Stomach (tissue), 9 donors: ENCODE data around the gene MYH6. TPM values are rescaled to one million over a fixed set of nuclear protein-coding genes. Genes with fewer than 3 reads are reported as not detected.

ENCODE experiments used
- DNase-seq, 2 donors: peaks; one replicate each; pipeline versions ENCODE4 v3.0.0 to v3.0.0-alpha.2; 2013 to 2019
- H3K27ac ChIP-seq, 5 donors: fragments of 200-600 bp in 4 of 5; sonication (generic) in 4 of 5; one replicate each; pipeline ENCODE4 v1.5.1; 2013 to 2019; ENCODE audit warnings: mild to moderate bottlenecking in 1 of 5, moderate library complexity in 1 of 5
- H3K27me3 ChIP-seq, 3 donors: fragments of 200-600 bp; sonication (generic); one replicate each; pipeline ENCODE4 v1.5.1; 2017 to 2019; ENCODE audit warnings: mixed run types in 1 of 3
- H3K36me3 ChIP-seq, 4 donors: fragments of 200-600 bp; sonication (generic); 1 replicate in 3 of 4; 2 replicates in 1 of 4; pipeline ENCODE4 v1.5.1; 2016 to 2019
- H3K4me1 ChIP-seq, 4 donors: fragments of 200-600 bp; sonication (generic); one replicate each; pipeline ENCODE4 v1.5.1; 2016 to 2019
- H3K4me3 ChIP-seq, 4 donors: fragments of 200-600 bp; sonication (generic) in 3 of 4; one replicate each; pipeline ENCODE4 v1.5.1; 2016 to 2019; ENCODE audit warnings: mild to moderate bottlenecking in 1 of 4
- H3K9me3 ChIP-seq, 4 donors: fragments of 200-600 bp; sonication (generic); one replicate each; pipeline ENCODE4 v1.5.1; 2016 to 2019
- EP300 ChIP-seq: sonication (generic); formaldehyde crosslinking; IDR thresholded peaks from one replicate; pipeline ENCODE4 v1.6.1; 2017; ENCODE audit warnings: antibody characterized with exemption
- POLR2A ChIP-seq, 4 donors: fragments of 450-650 bp; IDR thresholded peaks; one replicate each; pipeline ENCODE4 v1.6.1; 2016; ENCODE audit warnings: antibody characterized with exemption in 4 of 4, control low read depth in 2 of 4, mild to moderate bottlenecking in 1 of 4, moderate library complexity in 1 of 4
- POLR2AphosphoS5 ChIP-seq, 3 donors: sonication (generic); formaldehyde crosslinking; IDR thresholded peaks; one replicate each; pipeline ENCODE4 v1.6.1; 2016; ENCODE audit warnings: antibody characterized with exemption in 3 of 3
- WGBS, 5 donors: extraction: QIAGEN DNeasy Blood & Tissue Kit in 3 of 5; methylation state at CpG; one replicate each; pipeline versions ENCODE4 v1.1.5 to v1.1.7; 2013 to 2018; 5-methylcytosine and 5-hydroxymethylcytosine counted together
- intact Hi-C: fragments of 100-400 bp; cut with DNase I; formaldehyde crosslinking; loops from one replicate; pipeline ENCODE4 v1.15.1; 2023; ENCODE audit warnings: low total_unique reads
- polyA plus RNA-seq, 3 donors: library from polyadenylated mRNA; stranded (reverse); fragments of 200-250 nt; gene quantifications; one replicate each; pipeline ENCODE4 v1.2.3, GENCODE V29; 2013
- total RNA-seq, 5 donors: library from RNA; depleted of rRNA; stranded (reverse); fragments of >200 nt; gene quantifications; one replicate each; pipeline versions ENCODE4 v1.1.0 to v1.2.3, GENCODE V29; 2014 to 2016
- TF ChIP-seq, protein P1 (sequence below), 7 experiments: fragments of 450-650 bp in 4 of 7; fragments of 200-600 bp in 3 of 7; sonication (generic) in 3 of 7; IDR thresholded peaks; one replicate each; pipeline ENCODE4 v1.5.1; 2016 to 2019; ENCODE audit warnings: antibody characterized with exemption in 7 of 7, control low read depth in 2 of 7, mild to moderate bottlenecking in 1 of 7
- donor health status: healthy with polysubstance abuse.
- donor health status: Bipolar disorder and iron deficiency.
- donor health status: healthy.

Gene MYH6
- total and polyA plus RNA-seq, 8 donors: 0.37 to 3.2 (median 0.97) TPM; not detected in 4

DNA sequence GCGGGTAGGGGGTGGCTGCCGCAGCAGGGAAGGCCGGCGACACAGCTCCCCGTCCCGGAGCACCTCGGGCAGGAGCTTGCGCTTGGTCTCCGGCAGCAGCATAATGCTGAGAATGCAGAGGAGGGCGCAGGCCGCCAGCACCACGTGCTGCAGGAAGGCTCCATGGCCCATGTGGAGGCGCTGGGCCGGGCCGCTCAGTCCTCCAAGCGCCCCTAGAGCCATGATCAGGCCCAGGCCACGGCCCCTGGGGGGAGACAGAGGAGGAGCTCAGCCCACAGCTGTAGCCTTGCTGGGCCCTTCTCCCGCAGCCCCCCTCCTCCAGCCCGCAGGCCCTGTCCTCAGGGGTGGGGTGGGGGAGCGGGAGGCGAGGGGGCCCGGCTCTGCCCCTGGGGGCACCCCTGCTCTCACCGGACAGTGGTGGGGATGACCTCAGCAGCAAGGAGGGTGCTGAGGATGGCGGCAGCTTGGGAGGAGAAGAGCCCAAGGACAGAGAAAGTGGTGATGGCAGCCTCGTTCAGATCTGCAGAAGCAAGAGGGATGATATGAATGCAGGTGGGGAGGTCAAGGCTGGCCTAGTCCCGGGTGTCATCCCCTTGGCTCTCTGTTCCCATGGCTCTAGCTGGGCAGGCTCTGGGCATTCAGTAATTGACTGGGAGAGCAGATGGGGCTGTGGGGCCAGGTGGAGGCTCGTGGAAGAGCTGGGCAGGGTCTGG, 61.2 kb downstream of the MYH6 start:
- no peak overlapping the region for H3K4me3 ChIP-seq
- intact Hi-C loops: no loop called here
- H3K4me1 ChIP-seq: peaks cover 3 to 4% (median 4%) of the 10 kb centered on the region in 4 donors
- 72 to 86% (median 76%) methylated on average over 13 to 27 of the region's 27 CpGs for WGBS, 5 donors
- peaks cover 0 to 5% (median 4%) of the 10 kb centered on the region in 3 donors for H3K27me3 ChIP-seq
- no peak for DNase-seq
- TF ChIP-seq, protein P1, sequence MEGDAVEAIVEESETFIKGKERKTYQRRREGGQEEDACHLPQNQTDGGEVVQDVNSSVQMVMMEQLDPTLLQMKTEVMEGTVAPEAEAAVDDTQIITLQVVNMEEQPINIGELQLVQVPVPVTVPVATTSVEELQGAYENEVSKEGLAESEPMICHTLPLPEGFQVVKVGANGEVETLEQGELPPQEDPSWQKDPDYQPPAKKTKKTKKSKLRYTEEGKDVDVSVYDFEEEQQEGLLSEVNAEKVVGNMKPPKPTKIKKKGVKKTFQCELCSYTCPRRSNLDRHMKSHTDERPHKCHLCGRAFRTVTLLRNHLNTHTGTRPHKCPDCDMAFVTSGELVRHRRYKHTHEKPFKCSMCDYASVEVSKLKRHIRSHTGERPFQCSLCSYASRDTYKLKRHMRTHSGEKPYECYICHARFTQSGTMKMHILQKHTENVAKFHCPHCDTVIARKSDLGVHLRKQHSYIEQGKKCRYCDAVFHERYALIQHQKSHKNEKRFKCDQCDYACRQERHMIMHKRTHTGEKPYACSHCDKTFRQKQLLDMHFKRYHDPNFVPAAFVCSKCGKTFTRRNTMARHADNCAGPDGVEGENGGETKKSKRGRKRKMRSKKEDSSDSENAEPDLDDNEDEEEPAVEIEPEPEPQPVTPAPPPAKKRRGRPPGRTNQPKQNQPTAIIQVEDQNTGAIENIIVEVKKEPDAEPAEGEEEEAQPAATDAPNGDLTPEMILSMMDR (IDR thresholded peaks at IDR 0.05): no peak
- TF ChIP-seq POLR2AphosphoS5 (IDR thresholded peaks at IDR 0.05): no peak
- TF ChIP-seq EP300: no peak
- H3K36me3 ChIP-seq: peaks cover 0 to 15% (median 3%) of the 10 kb centered on the region in 4 donors
- H3K9me3 ChIP-seq: no peaks in the 10 kb centered on the region
- H3K27ac ChIP-seq: no peak overlapping the region

DNA sequence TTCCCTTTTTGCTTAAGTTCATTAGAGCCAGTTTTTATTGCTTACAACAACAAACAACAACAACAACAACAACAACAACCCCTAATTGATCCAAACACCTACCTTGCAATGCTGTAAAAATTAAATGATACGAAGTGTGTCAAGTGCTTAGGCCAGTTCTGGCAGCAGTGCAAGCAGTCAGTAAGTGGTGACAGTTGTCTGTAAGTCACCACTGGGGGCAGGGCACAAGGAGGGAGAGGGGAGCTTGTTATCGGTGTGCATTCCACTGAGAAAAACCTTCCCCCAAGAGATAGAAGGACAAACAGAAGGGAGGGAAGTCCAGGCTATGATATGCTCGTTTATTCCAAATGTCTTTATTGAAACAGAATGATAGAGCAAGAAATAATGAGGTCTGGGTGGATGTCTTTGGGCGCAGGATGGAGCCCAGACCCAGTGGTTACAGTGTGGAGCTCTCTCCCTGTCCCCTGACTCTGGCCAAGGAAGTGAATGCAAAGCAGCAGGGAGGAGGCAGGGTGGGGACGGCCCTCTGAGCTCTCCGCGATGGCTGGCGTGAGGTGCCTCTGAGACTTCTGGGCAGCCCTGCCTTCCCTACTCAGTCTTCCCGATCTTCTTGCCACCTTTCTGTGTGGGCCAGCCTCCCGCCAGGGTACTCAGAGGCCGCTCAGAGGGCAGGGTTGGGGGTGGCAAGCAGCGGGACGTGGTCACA, 61.9 kb downstream of the MYH6 start:
- whole genome bisulfite sequencing, 5 donors: 55 to 67% (median 66%) methylated on average over 8 to 13 of the region's 13 CpGs

DNA sequence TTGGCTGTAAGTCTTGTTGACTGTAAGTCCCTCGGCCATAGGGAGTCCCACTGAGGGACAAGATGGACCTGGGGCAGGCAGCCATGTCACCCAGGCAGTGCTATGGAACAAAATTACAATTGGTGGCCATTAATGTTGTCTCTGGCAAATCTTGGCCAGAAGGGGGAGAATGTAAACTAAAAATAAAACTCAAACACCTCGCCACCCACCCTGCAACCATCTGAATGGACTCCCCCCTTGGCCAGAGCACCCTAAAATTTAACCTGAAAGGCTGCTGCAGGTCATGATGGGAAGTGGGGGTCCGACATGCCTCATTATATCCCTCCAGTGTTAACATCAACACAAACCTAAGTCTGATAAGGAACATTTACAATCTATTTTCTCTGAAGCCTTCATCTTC, 63.6 kb downstream of the MYH6 start:
- 47 to 68% (median 55%) methylated on average over 3 of the region's 3 CpGs for WGBS, 5 donors
- peaks cover 0 to 4% (median 0%) of the 10 kb centered on the region in 4 donors for H3K9me3 ChIP-seq
- H3K36me3 ChIP-seq: peaks cover 0 to 15% (median 3%) of the 10 kb centered on the region in 4 donors
- no peak overlapping the region for H3K27ac ChIP-seq
- intact Hi-C loops: no loop called here
- DNase-seq: no peak
- no peaks in the 10 kb centered on the region for H3K4me1 ChIP-seq
- no peaks in the 10 kb centered on the region for H3K27me3 ChIP-seq
- no peak overlapping the region for H3K4me3 ChIP-seq
- TF ChIP-seq POLR2A (IDR thresholded peaks at IDR 0.05) (no peak), POLR2AphosphoS5 (IDR thresholded peaks at IDR 0.05) (no peak), EP300 (no peak)
- TF ChIP-seq, protein P1 (IDR thresholded peaks at IDR 0.05): no peak

More for the DNA sequence above, 61.9 kb downstream of the MYH6 start:
- intact Hi-C loops: no loop called here
- Histone ChIP-seq H3K4me3 (no peak overlapping the region), H3K27me3 (no peaks in the 10 kb centered on the region), H3K9me3 (no peaks in the 10 kb centered on the region), H3K36me3 (peaks cover 0 to 15% (median 3%) of the 10 kb centered on the region in 4 donors), H3K27ac (no peak overlapping the region), H3K4me1 (no peaks in the 10 kb centered on the region)
- TF ChIP-seq, protein P1 (IDR thresholded peaks at IDR 0.05): no peak
- TF ChIP-seq EP300 (no peak), POLR2A (IDR thresholded peaks at IDR 0.05) (no peak), POLR2AphosphoS5 (IDR thresholded peaks at IDR 0.05) (no peak)
- DNase-seq: no peak

DNA sequence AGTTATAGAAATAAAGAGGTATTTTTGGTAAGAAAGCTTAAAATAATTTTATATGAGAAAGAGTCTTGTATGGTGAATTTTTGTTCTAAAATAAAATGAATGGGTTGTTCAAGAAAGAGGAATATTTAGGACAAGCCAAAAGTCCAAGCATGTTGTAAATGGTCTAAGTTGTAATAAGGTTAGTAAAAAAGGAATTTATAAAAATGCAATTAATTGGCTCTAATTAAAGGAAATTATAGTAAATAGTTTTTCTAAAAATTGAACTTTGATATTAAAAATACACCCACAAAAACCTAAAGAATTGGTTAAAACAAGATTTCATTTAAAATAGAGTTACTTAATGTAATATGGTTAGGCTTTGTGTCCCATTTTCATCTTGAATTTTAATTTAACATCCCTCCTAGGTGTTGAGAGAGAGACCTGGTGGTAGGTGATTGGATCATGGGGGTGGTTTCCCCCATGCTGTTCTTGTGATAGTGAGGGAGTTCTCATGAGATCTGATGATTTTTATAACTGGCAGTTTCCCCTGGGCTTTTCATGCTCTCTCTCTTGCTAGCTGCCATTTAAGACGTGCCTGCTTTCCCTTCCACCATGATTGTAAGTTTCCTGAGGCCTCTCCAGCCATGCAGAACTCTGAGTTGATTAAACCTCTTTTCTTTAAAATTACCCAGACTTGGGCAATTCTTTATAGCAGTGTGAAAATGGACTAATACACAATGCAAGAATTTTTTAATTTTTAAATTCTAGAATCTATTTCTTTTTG, 68.4 kb downstream of the MYH6 start:
- WGBS, 5 donors: 77 to 95% (median 88%) methylated on average over 1 of the region's 1 CpG
- no peak overlapping the region for H3K27ac ChIP-seq
- no peaks in the 10 kb centered on the region for H3K36me3 ChIP-seq
- DNase-seq: no peak
- H3K4me3 ChIP-seq: no peak overlapping the region
- H3K9me3 ChIP-seq: peaks cover 0 to 4% (median 0%) of the 10 kb centered on the region in 4 donors
- no peaks in the 10 kb centered on the region for H3K4me1 ChIP-seq
- H3K27me3 ChIP-seq: no peaks in the 10 kb centered on the region
- TF ChIP-seq, protein P1 (IDR thresholded peaks at IDR 0.05): no peak
- intact Hi-C loops: no loop called here
